Measurements from ENCODE around the gene COBL. TPM values are rescaled to one million over a fixed set of nuclear protein-coding genes. Genes with fewer than 3 reads are reported as not detected.

COBL gene
- total and polyA plus RNA-seq, 2 experiments from 2014 or later, result not detected

DNA sequence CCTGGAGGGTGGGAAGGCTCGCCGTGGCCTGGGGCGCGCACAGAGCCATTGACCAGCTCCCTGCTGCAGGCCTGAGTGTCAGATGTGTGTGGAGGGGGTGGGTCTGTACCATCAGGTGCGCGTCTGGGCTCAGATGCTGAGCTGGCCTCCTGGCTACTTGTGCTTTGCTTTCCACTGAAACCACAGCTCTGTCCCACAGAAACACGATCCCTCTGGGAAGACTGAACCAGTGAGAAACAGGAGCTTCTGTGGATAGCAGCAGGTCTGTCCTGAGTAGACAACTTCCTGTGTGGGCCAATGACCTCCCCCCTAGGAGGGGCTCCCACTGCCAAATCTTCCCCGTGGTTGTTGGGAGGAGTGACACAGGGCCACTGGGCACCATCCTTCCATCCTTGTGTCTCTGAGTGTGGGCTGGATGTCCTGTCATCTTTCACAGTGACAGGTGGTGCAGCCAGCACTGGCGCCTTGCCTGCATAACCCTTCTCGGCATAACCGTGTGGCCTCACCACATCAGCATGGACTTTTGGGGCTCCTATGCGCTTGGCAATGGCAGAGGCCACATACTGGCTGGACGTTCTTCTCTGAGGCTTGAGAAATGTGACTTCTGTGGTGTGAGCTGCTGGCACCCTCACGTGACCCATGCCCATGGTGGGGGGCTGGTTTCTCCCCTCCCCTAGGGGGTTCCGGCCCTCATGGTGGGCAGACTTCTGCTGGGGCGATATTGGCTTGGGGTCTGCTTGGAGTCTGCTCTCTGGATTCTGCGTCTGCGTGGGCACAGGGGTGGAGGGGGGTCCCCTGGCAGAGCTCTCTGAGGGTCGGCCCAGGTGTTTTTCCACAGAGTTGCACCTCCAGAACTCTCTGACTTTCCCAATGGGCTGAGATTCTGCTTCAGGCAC is 288.4 kb downstream of the COBL start:
- no peaks in the 10 kb centered on the region for H3K79me2 ChIP-seq (ENCODE audit: insufficient read depth)
- no peaks in the 10 kb centered on the region for H3K27me3 ChIP-seq (replicated peaks; ENCODE audit: insufficient read depth)
- in situ Hi-C loops (cut with MboI), result no loop called here
- H4K20me1 ChIP-seq (ENCODE audit: insufficient read depth), result no peaks in the 10 kb centered on the region
- H3F3A ChIP-seq (ENCODE audit: insufficient read depth), result peaks cover 22% of the 10 kb centered on the region
- peaks cover 26% of the 10 kb centered on the region for H3K4me1 ChIP-seq (ENCODE audit: insufficient read depth)
- H3K4me3 ChIP-seq, result no peak overlapping the region
- H3K36me3 ChIP-seq (ENCODE audit: low read depth), result no peaks in the 10 kb centered on the region
- no peak overlapping the region for H2AFZ ChIP-seq
- H3K9me2 ChIP-seq (ENCODE audit: insufficient read depth), result no peaks in the 10 kb centered on the region
- H3K9me3 ChIP-seq (ENCODE audit: low read depth), result no peaks in the 10 kb centered on the region
- TF ChIP-seq EZH2 (IDR thresholded peaks at IDR 0.05; ENCODE audit: insufficient read depth, poor library complexity, severe bottlenecking) (no peak), EZH2phosphoT487 (IDR thresholded peaks at IDR 0.05; ENCODE audit: insufficient read depth, low read depth) (no peak)
- DNase-seq, result no peak
- no peak overlapping the region for H3K4me2 ChIP-seq (ENCODE audit: unreplicated experiment)
- no peak overlapping the region for H3K9ac ChIP-seq
- H3K27ac ChIP-seq, result no peak overlapping the region
- 89 to 93% methylated on average over 19 of the region's 19 CpGs for WGBS, 2 experiments (ENCODE audit: low coverage in 1 of 2, low lambda C conversion rate in 2 of 2, missing lambda C conversion rate in 2 of 2)

- H2AFZ ChIP-seq, result no peak overlapping the region
- TF ChIP-seq EZH2 (IDR thresholded peaks at IDR 0.05; ENCODE audit: insufficient read depth, poor library complexity, severe bottlenecking), result no peak
- no peak for TF ChIP-seq EZH2phosphoT487 (IDR thresholded peaks at IDR 0.05; ENCODE audit: insufficient read depth, low read depth)
- H3K4me2 ChIP-seq (ENCODE audit: unreplicated experiment), result no peak overlapping the region
- H3F3A ChIP-seq (ENCODE audit: insufficient read depth), result peaks cover 16% of the 10 kb centered on the region
- DNase-seq, result no peak
- H3K27ac ChIP-seq, result no peak overlapping the region
- H3K4me1 ChIP-seq (ENCODE audit: insufficient read depth), result peaks cover 21% of the 10 kb centered on the region
- WGBS, 2 experiments (ENCODE audit: low coverage in 1 of 2, low lambda C conversion rate in 2 of 2, missing lambda C conversion rate in 2 of 2), result 94 to 96% methylated on average over 10 of the region's 10 CpGs
- no peak overlapping the region for H3K4me3 ChIP-seq
- no peaks in the 10 kb centered on the region for H3K9me3 ChIP-seq (ENCODE audit: low read depth)
- H4K20me1 ChIP-seq (ENCODE audit: insufficient read depth), result no peaks in the 10 kb centered on the region
- no peaks in the 10 kb centered on the region for H3K79me2 ChIP-seq (ENCODE audit: insufficient read depth)
- no peak overlapping the region for H3K9ac ChIP-seq
- H3K36me3 ChIP-seq (ENCODE audit: low read depth), result no peaks in the 10 kb centered on the region
- H3K9me2 ChIP-seq (ENCODE audit: insufficient read depth), result no peaks in the 10 kb centered on the region
- in situ Hi-C loops (cut with MboI), result no loop called here
- H3K27me3 ChIP-seq (replicated peaks; ENCODE audit: insufficient read depth), result no peaks in the 10 kb centered on the region
Observed at GRCh38 chr7:51027106-51027934, 289.3 kb downstream of the COBL start.

DNA sequence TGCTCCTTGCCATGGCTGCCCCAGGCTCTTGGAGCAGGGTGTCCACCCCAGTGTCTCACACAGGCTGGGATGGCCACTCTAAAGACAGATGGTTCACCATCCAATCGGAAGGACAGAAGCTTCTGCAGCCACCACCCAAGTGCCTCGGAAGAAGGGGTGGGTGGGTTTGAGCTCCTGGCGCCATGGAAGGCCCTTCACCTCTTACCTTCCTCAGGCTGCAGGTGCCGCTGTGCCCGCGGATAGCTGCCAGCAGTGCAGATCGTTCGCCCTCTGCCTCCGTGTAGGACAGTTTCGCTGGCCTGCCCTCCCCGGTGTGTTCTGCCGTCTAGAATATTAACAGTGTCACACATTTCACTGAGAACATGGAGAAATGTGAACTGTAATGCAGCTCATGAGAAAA is 290.3 kb downstream of the COBL start:
- Histone ChIP-seq H3K4me3 (no peak overlapping the region), H3K9ac (no peak overlapping the region), H2AFZ (no peak overlapping the region), H3K36me3 (ENCODE audit: low read depth) (no peaks in the 10 kb centered on the region), H3K27me3 (replicated peaks; ENCODE audit: insufficient read depth) (no peaks in the 10 kb centered on the region), H3K4me1 (ENCODE audit: insufficient read depth) (peaks cover 21% of the 10 kb centered on the region), H3K9me3 (ENCODE audit: low read depth) (no peaks in the 10 kb centered on the region), H3K4me2 (ENCODE audit: unreplicated experiment) (no peak overlapping the region), H3K79me2 (ENCODE audit: insufficient read depth) (no peaks in the 10 kb centered on the region), H4K20me1 (ENCODE audit: insufficient read depth) (no peaks in the 10 kb centered on the region), H3F3A (ENCODE audit: insufficient read depth) (peaks cover 16% of the 10 kb centered on the region), H3K9me2 (ENCODE audit: insufficient read depth) (no peaks in the 10 kb centered on the region), H3K27ac (no peak overlapping the region)
- no peak for DNase-seq
- in situ Hi-C loops (cut with MboI), result no loop called here
- no peak for TF ChIP-seq EZH2phosphoT487 (IDR thresholded peaks at IDR 0.05; ENCODE audit: insufficient read depth, low read depth)
- TF ChIP-seq EZH2 (IDR thresholded peaks at IDR 0.05; ENCODE audit: insufficient read depth, poor library complexity, severe bottlenecking), result no peak
- WGBS, 2 experiments (ENCODE audit: low coverage in 1 of 2, low lambda C conversion rate in 2 of 2, missing lambda C conversion rate in 2 of 2), result 91% methylated on average over 12 of the region's 12 CpGs

- peaks cover 21% of the 10 kb centered on the region for H3K4me1 ChIP-seq (ENCODE audit: insufficient read depth)
- no peak overlapping the region for H3K4me3 ChIP-seq
- in situ Hi-C loops (cut with MboI), result no loop called here
- H3K4me2 ChIP-seq (ENCODE audit: unreplicated experiment), result no peak overlapping the region
- no peaks in the 10 kb centered on the region for H3K79me2 ChIP-seq (ENCODE audit: insufficient read depth)
- H2AFZ ChIP-seq, result no peak overlapping the region
- WGBS, 2 experiments (ENCODE audit: low coverage in 1 of 2, low lambda C conversion rate in 2 of 2, missing lambda C conversion rate in 2 of 2), result 21 to 24% methylated on average over 2 of the region's 2 CpGs
- no peaks in the 10 kb centered on the region for H3K36me3 ChIP-seq (ENCODE audit: low read depth)
- H3F3A ChIP-seq (ENCODE audit: insufficient read depth), result peaks cover 16% of the 10 kb centered on the region
- peak; percentile 28 for DNase-seq
- H3K9ac ChIP-seq, result no peak overlapping the region
- H3K9me2 ChIP-seq (ENCODE audit: insufficient read depth), result no peaks in the 10 kb centered on the region
- no peak overlapping the region for H3K27ac ChIP-seq
- no peaks in the 10 kb centered on the region for H3K9me3 ChIP-seq (ENCODE audit: low read depth)
- H4K20me1 ChIP-seq (ENCODE audit: insufficient read depth), result no peaks in the 10 kb centered on the region
- H3K27me3 ChIP-seq (replicated peaks; ENCODE audit: insufficient read depth), result no peaks in the 10 kb centered on the region
- TF ChIP-seq EZH2 (IDR thresholded peaks at IDR 0.05; ENCODE audit: insufficient read depth, poor library complexity, severe bottlenecking) (no peak), EZH2phosphoT487 (IDR thresholded peaks at IDR 0.05; ENCODE audit: insufficient read depth, low read depth) (no peak)
Observed at GRCh38 chr7:51025668-51026067, 290.9 kb downstream of the COBL start.

All from GM23248 (cell line).